NCI-H526 treated with DMSO at 0.1 percent for 48 hours (cell line): ENCODE measurements around the gene S100A6.
"Not testable (repeated sequence)": the region's sequence is repeated elsewhere in the genome, so short reads cannot be mapped to it uniquely, and the experiment has no call there.

Experiments used
- DNase-seq: peaks from one replicate; lab custom pipeline; 2025; lab: John Stamatoyannopoulos, UW

The S100A6 gene

GRCh38 chr1:153563991-153564390 lies 28.2 kb upstream of the S100A6 start:
- DNase-seq, result no peak

- no peak for DNase-seq
Measured at GRCh38 chr1:153563483-153563901, 27.7 kb upstream of the S100A6 start.

GRCh38 chr1:153562021-153562420 lies 26.2 kb upstream of the S100A6 start:
- DNase-seq, result not testable (repeated sequence)

GRCh38 chr1:153561466-153561985 lies 25.7 kb upstream of the S100A6 start:
- no peak for DNase-seq

- no peak for DNase-seq
Measured at GRCh38 chr1:153560771-153561465, 25.1 kb upstream of the S100A6 start.

GRCh38 chr1:153560241-153560640 lies 24.4 kb upstream of the S100A6 start:
- no peak for DNase-seq

- DNase-seq, result no peak
Measured at GRCh38 chr1:153557877-153558276, 22.1 kb upstream of the S100A6 start.

GRCh38 chr1:153556348-153556747 lies 20.6 kb upstream of the S100A6 start:
- no peak for DNase-seq

GRCh38 chr1:153553830-153554541 lies 18.2 kb upstream of the S100A6 start:
- DNase-seq, result no peak

GRCh38 chr1:153553096-153553495 lies 17.3 kb upstream of the S100A6 start:
- DNase-seq, result no peak

- DNase-seq, result no peak
Measured at GRCh38 chr1:153552335-153552734, 16.5 kb upstream of the S100A6 start.

- DNase-seq, result no peak
Measured at GRCh38 chr1:153550827-153551500, 15.2 kb upstream of the S100A6 start.

- DNase-seq, result no peak
Measured at GRCh38 chr1:153550398-153550758, 14.6 kb upstream of the S100A6 start.

GRCh38 chr1:153549741-153550397 lies 14.1 kb upstream of the S100A6 start:
- no peak for DNase-seq

GRCh38 chr1:153548722-153549688 lies 13.2 kb upstream of the S100A6 start, which contains the start of gene S100A3:
Gene S100A3, minus strand, starts transcription at chr1:153549258. Its CDS starts 773 bp downstream, at chr1:153548485.
- DNase-seq, result no peak

GRCh38 chr1:153547560-153548551 lies 12.1 kb upstream of the S100A6 start:
- no peak for DNase-seq

- DNase-seq, result no peak
Measured at GRCh38 chr1:153546796-153547559, 11.2 kb upstream of the S100A6 start.

GRCh38 chr1:153546371-153546770 lies 10.6 kb upstream of the S100A6 start:
- no peak for DNase-seq
